ENCODE data around the gene ASPSCR1.
"Not testable (repeated sequence)": the region's sequence is repeated elsewhere in the genome, so short reads cannot be mapped to it uniquely, and the experiment has no call there.

The ASPSCR1 gene

GRCh38 chr17:81968850-81969812 lies 8.3 kb upstream of the ASPSCR1 start:
- no peak for TF ChIP-seq CTCF (IDR thresholded peaks at IDR 0.05; ENCODE audit: low read depth, low read length, missing control alignments)
- DNase-seq (ENCODE audit: extremely low read depth, low read depth) = no peak
- H3K4me3 ChIP-seq (replicated peaks; ENCODE audit: low read depth, low read length) = no peak overlapping the region

GRCh38 chr17:81973432-81973831 lies 4.0 kb upstream of the ASPSCR1 start:
- H3K4me3 ChIP-seq (replicated peaks; ENCODE audit: low read depth, low read length) = no peak overlapping the region
- DNase-seq (ENCODE audit: extremely low read depth, low read depth) = no peak
- TF ChIP-seq CTCF (IDR thresholded peaks at IDR 0.05; ENCODE audit: low read depth, low read length, missing control alignments) = no peak

- DNase-seq (ENCODE audit: extremely low read depth, low read depth) = no peak
- H3K4me3 ChIP-seq (replicated peaks; ENCODE audit: low read depth, low read length) = peak overlapping the region; percentile 71
- TF ChIP-seq CTCF (IDR thresholded peaks at IDR 0.05; ENCODE audit: low read depth, low read length, missing control alignments) = no peak
Measured at GRCh38 chr17:81976332-81977210, 858 bp upstream of the ASPSCR1 start.

GRCh38 chr17:81978524-81979298 lies 1.3 kb downstream of the ASPSCR1 start:
- no peak for DNase-seq (ENCODE audit: extremely low read depth, low read depth)
- TF ChIP-seq CTCF (IDR thresholded peaks at IDR 0.05; ENCODE audit: low read depth, low read length, missing control alignments) = no peak
- H3K4me3 ChIP-seq (replicated peaks; ENCODE audit: low read depth, low read length) = peak overlapping the region; percentile 71

- no peak for TF ChIP-seq CTCF (IDR thresholded peaks at IDR 0.05; ENCODE audit: low read depth, low read length, missing control alignments)
- DNase-seq (ENCODE audit: extremely low read depth, low read depth) = no peak
- no peak overlapping the region for H3K4me3 ChIP-seq (replicated peaks; ENCODE audit: low read depth, low read length)
Measured at GRCh38 chr17:81980122-81980521, 2.7 kb downstream of the ASPSCR1 start.

- no peak for TF ChIP-seq CTCF (IDR thresholded peaks at IDR 0.05; ENCODE audit: low read depth, low read length, missing control alignments)
- no peak overlapping the region for H3K4me3 ChIP-seq (replicated peaks; ENCODE audit: low read depth, low read length)
- DNase-seq (ENCODE audit: extremely low read depth, low read depth) = no peak
Measured at GRCh38 chr17:81980707-81981343, 3.4 kb downstream of the ASPSCR1 start.

GRCh38 chr17:81981511-81981910 lies 4.1 kb downstream of the ASPSCR1 start:
- DNase-seq (ENCODE audit: extremely low read depth, low read depth); H3K4me3 ChIP-seq (replicated peaks; ENCODE audit: low read depth, low read length): not testable (repeated sequence)
